Retinal pigment epithelial cell (primary cell): ENCODE data around the gene SH2B3.
A peak's percentile ranks its signal among the peaks of the same experiment; 100 is the strongest.
"Not testable (repeated sequence)": the region's sequence is repeated elsewhere in the genome, so short reads cannot be mapped to it uniquely, and the experiment has no call there.

Experiments used
- DNase-seq: peaks from one replicate; pipeline ENCODE4 v3.0.0-alpha.2; 2010; ENCODE audit warnings: low read depth
- H3K4me3 ChIP-seq: 2 replicates; pipeline ENCODE4 v1.5.1; 2011; ENCODE audit warnings: mild to moderate bottlenecking, low read length, control low read depth, moderate library complexity
- TF ChIP-seq, protein P1 (sequence below): conservative IDR thresholded peaks from 2 replicates; pipeline ENCODE4 v1.5.1; 2011; ENCODE audit warnings: low read depth, low read length, control low read depth, inconsistent platforms

SH2B3 gene

DNA sequence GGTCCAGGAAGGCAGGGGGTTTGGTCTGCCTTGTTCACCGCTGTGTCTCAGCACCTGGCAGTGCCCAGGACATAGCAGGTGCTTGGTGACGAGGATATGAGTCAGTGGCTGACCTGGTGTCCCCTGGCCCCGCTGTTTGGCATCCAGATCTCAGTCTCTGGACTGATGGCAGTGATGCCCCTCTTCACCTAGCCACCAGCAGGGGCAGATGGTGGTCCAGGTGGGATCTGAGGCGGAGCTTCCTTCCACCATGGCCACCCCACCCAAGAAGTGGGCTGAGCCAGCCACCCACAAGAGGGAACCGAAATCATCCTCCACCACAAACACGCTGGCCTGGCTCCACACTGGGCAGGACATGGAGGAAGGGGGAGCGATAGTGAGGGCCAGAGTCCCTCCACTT lies 16.1 kb upstream of the SH2B3 start:
- no peak for DNase-seq
- no peak overlapping the region for H3K4me3 ChIP-seq
- TF ChIP-seq, protein P1, sequence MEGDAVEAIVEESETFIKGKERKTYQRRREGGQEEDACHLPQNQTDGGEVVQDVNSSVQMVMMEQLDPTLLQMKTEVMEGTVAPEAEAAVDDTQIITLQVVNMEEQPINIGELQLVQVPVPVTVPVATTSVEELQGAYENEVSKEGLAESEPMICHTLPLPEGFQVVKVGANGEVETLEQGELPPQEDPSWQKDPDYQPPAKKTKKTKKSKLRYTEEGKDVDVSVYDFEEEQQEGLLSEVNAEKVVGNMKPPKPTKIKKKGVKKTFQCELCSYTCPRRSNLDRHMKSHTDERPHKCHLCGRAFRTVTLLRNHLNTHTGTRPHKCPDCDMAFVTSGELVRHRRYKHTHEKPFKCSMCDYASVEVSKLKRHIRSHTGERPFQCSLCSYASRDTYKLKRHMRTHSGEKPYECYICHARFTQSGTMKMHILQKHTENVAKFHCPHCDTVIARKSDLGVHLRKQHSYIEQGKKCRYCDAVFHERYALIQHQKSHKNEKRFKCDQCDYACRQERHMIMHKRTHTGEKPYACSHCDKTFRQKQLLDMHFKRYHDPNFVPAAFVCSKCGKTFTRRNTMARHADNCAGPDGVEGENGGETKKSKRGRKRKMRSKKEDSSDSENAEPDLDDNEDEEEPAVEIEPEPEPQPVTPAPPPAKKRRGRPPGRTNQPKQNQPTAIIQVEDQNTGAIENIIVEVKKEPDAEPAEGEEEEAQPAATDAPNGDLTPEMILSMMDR = no peak

DNA sequence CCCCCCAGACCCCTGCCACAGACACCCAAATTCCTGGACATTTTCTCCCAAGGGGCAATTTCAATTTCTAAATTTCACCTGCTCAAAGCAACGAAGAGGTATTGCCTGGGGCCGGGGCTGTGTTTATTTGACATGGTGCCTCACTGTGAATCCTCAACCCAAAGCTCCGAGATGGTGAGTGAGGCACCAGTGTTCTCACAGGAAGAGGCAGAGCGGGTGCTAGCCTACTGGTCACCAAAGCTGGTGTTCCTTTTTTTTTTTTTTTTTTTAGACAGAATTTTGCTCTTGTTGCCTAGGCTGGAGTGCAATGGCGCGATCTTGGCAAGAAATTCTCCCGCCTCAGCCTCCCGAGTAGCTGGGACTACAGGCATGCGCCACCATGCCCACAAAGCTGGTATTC lies 14.8 kb upstream of the SH2B3 start:
- no peak overlapping the region for H3K4me3 ChIP-seq
- no peak for DNase-seq
- TF ChIP-seq, protein P1 = no peak

DNA sequence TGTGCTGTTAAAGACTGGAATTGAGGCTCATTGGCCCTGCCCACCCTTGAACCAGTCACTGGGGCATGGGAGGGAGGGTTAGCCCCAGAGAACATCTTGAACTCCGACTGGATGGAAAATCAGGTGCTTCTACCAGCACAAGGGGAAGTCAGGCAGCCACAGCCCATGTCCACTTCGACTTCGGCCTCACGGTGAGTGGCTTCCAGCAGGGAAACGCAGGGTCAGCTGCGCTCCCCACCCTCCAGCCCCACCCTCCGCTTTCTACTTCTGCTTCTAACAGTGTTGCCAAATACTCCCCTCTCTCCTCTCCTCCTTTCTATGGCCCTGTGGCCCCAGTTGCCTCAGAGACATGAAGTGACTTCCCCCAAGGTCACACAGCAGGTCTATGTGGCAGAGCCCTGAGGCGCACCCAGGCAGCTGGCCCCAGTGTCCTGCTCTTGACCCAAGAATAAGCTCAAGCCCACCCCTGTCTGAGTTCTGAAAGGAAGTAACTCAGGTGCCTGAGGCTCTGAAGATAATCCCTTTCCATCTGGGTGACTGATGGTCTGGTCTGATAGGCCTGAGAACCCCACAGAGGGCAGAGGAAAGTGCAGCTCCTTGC lies 11.9 kb upstream of the SH2B3 start:
- TF ChIP-seq, protein P1 = no peak
- no peak for DNase-seq
- H3K4me3 ChIP-seq = no peak overlapping the region

DNA sequence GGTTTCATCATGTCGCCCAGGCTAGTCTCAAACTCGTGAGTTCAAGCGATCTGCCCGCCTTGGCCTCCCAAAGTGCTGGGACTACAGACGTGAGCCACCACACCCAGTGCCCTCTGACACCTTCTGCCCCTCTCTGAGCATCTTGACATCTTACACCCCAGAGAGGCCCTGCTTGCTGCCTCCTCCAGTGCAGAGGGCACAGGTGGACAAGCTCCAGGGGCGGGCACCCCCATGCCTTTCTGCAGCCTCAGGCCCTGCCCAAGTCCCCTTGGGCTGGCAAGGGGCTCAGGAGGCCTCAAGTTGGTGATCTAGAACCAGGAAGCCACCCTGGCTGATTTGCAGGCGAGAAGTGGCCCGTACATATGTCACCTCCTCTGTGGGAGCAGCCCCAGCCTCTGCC lies 11.2 kb upstream of the SH2B3 start:
- DNase-seq = no peak
- no peak overlapping the region for H3K4me3 ChIP-seq
- TF ChIP-seq, protein P1 = no peak

DNA sequence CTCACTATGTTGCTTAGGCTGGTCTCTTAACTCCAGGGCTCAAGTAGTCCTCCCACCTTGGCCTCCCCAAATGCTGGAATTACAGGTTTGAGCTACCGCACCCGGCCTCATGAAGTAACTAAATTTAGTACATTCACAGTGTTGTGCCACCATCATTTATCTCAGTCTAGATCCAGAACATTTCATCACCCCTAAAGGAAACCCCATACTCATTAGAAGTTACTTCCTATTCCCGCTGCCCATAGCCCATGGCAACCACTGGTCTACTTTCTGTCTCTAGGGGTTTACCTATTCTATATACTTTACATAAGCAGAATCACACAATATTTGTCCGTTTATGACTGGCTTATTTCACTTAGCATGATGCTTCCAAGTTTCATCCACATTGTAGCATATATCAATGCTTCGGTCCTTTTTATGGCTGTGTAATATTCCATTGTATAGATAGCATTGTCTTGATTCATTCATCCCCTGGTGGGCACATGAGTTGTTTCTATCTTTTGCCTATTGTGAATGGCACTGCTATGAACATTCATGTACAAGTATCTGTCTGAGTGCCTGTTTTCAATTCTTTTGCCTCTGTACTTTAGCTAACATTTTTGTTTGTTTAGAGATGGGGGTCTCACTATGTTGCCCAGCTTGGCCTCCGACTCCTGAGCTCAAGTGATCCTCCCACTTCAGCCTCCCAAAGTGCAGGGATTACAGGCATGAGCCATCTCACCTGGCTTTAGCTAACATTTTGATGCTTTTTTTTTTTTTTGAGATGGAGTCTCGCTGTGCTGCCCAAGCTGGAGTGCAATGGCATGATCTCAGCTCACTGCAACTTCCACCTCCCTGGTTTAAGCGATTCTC lies 10.2 kb upstream of the SH2B3 start:
- H3K4me3 ChIP-seq = no peak overlapping the region
- no peak for DNase-seq
- TF ChIP-seq, protein P1 = no peak

DNA sequence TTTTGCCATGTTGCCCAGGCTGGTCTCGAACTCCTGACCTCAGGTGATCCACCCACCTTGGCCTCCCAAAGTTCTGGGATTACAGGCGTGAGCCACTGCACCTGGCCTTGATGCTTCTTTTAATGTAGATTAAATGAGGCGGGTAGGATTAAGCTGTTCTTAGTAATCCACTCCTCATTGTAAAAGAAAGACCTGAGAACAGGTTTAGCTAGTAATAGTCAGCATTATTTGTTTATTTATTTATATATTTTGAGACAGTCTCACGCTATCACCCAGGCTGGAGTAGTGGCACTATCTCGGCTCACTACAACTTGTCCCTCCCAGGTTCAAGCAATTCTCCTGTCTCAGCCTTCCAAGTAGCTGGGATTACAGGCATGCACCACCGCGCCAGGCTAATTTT lies 9.5 kb upstream of the SH2B3 start:
- H3K4me3 ChIP-seq, DNase-seq: not testable (repeated sequence)

DNA sequence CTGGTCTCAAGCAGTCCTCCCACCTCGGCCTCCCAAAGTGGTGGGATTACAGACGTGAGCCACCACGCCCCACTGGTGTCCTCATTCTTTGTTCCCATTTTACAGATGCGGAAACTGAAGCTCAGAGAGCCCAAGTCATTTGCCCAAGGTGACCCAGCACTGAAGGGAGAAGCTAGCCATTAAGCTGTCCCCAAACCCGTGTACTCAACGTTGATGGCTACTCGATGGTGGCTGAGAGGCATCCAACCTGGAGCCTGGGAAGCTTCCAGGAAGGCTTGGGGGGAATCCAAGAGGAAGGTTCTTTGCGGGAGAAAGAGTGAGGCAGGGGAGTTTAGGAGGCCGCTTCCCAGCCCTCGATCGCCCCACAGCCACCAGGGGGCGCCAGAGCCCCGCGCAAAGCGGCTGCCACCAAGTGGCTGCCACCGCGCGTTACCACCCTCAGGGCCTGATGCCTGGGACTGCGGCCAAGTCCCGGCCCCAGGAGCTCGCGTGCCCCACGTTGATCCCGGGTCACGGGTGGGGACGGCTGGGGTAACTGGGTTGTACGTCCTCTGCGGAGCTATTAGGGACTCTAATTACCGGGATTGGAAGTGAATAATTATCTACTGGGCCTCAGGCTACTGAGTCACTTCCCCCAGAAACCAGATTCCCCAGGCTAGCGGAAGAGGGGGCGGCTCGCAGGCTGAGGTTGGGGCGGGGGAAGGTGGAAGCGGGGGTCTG lies 8.8 kb upstream of the SH2B3 start:
- peak; percentile 34 for DNase-seq
- TF ChIP-seq, protein P1 = peak; percentile 97

More for the DNA sequence above, 8.8 kb upstream of the SH2B3 start:
- peak overlapping the region; percentile 36 for H3K4me3 ChIP-seq
